Pulmonary artery endothelial cell (primary cell): ENCODE results near the gene KPNB1. TPM values are rescaled to one million over a fixed set of nuclear protein-coding genes. Genes with fewer than 3 reads are reported as not detected.

Experiments
- DNase-seq: peaks from one replicate; pipeline ENCODE4 v3.0.0-alpha.2; 2011; ENCODE audit warnings: low read depth, low spot score
- total RNA-seq: library from RNA; depleted of rRNA; stranded (reverse); fragments of >200 nt; gene quantifications from 2 replicates; pipeline ENCODE4 v1.2.3, GENCODE V29; 2014

KPNB1 gene
- total RNA-seq, 1 donor from 2014 or later = 352 TPM

DNA sequence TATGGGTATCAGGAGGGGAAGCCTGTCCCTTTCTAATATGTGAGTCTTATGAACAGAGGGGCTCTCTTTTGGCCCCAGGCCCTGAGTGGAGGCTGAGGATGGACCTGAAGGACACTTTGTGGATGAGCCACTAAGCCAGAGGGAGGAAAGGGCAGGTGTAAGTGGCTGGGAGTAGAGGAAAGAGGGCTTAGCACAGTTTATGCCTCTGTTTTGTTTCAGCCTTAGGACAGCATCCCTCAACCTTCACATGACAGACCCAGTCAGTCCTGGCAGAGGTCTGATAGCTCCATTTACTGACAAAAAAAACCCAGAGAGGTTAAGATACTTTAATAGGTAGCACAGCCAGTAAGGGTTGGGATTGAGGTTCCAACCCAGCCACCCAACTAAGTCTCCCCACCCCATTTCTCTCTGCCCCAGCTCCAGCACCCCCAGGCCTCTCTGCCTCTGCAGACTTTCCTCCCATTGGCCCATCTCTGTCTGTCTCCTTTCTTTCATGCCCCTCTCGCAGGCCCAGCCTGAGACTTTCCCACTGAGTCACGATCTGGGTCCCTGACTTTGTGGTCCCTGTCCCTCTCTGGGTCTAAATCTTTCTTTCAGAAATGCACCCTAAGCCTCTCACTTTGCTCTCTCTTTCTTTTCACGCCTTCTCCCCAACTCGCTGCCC is 78.6 kb downstream of the KPNB1 start:
- DNase-seq = no peak

DNA sequence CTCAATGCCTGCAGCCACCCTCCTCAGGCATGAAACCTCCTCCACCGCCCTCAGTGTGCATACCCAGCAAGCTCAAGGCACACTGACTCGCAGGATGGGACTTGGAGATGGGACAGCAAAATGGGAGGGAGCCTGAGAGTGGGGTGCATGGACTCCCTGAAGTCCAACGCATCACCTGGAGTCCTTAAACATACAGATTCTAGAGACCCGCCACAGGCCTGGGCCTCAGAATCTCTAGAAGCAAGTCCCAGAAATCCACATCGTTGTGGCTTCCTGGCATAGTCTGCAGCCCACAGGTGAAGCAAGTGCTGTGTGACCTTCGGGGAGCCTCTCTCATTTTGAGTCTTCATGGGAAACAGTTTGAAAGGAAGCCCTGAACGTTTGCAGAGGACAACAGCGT is 79.8 kb downstream of the KPNB1 start:
- no peak for DNase-seq

GRCh38 chr17:47730681-47731080 is 81.0 kb downstream of the KPNB1 start:
- DNase-seq = no peak

DNA sequence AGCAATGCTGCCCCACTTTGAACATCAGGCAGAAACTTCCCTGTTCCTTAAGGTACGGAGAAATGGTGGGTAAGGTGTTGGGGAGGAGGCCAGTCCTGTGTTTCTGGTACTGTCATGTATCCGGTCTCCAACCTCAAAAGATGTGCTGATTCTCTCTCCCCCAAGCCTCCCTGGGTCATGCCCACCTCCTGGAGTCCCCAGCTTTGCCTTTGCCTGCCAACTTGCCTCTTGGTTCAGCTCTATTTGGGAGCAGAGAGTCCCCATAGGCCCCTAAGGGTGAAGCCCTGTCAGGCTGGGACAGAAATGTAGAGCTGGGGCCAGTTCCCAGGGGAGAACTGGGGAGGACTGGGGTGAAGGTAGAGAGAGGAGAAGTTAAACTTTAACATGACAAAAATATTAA is 81.7 kb downstream of the KPNB1 start:
- DNase-seq = no peak

DNA sequence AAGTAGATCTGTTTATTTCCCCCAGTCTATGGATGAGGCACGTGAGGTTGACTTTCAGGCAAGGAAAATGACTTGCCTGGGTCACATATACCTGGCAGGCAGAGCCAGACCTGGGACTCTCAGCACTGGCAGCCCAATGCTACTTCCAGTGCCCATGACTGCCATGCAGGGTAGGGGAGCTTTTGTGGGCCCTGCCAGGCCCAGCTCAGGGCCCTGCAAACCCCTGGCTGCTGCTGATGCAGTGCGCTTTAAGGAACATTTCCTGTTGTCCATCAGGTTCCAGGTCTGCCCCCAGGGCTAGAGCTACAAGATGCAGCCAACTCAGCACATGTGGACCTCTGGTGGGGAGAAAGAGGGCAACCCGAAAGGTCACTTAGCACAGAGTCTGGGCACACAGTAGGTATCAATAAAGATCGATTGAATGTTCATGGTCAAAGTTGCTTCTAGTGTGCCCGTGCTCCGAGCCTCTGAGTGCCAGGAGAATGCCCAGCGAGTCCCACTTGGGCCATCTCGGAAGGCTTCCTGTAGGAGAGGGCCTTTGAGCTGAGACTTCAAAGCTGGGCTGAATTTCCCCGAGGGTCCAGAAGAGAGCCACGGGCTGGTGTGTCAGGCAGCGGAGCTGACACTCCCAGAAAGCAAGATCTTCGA is 82.8 kb downstream of the KPNB1 start:
- no peak for DNase-seq

GRCh38 chr17:47733047-47733673 is 83.4 kb downstream of the KPNB1 start, which contains the start of gene TBX21:
Gene TBX21 (plus strand): TSS chr17:47733236. CDS start chr17:47733455, 219 bp downstream.
- DNase-seq = no peak

DNA sequence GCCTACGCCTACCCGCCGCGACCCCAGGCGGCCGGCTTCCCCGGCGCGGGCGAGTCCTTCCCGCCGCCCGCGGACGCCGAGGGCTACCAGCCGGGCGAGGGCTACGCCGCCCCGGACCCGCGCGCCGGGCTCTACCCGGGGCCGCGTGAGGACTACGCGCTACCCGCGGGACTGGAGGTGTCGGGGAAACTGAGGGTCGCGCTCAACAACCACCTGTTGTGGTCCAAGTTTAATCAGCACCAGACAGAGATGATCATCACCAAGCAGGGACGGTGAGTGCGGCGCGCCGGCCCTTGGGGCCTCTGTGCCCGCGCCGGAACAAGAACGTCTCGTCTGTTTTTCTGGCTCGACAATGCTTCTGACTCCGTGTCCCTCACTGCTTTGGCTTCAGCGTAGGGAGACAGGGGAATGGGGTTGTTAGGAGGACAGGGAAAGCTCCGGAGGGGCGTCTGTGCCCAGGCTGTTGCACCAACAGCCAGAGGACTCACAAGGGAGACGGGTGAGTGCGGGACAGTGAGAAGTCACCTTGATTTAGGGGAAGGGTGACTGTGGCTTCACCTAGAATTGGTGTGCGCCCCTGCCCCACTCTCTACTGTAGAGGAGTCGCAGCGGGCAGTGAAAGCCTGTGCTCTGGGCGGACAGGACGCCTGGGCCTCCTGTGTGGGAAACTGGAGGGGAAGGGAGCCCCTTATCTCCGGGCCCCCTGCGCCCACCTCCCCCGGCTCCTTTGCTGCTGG is 84.1 kb downstream of the KPNB1 start:
- no peak for DNase-seq

GRCh38 chr17:47735139-47735464 is 85.4 kb downstream of the KPNB1 start:
- DNase-seq = no peak

Other genes with a start within 250 kb of the KPNB1 start
- 73.0 and 81.4 TPM in 2 replicates for gene NPEPPS, start 118.8 kb upstream of the KPNB1 start, total RNA-seq
- gene TBKBP1, start 44.2 kb downstream of the KPNB1 start, total RNA-seq = 8.2 and 10.4 TPM in 2 replicates
- gene TBX21, start 83.3 kb downstream of the KPNB1 start, total RNA-seq = not detected in 2 replicates
- 9.0 and 13.2 TPM in 2 replicates for gene OSBPL7, start 171.9 kb downstream of the KPNB1 start, total RNA-seq
- gene MRPL10, start 181.6 kb downstream of the KPNB1 start, total RNA-seq = 23.9 and 29.6 TPM in 2 replicates
- gene LRRC46, start 181.8 kb downstream of the KPNB1 start, total RNA-seq = not detected in 2 replicates
- gene SCRN2, start 191.4 kb downstream of the KPNB1 start, total RNA-seq = 28.8 and 46.4 TPM in 2 replicates
- gene SP6, start 201.2 kb downstream of the KPNB1 start, total RNA-seq = 0.92 and 1.3 TPM in 2 replicates
- 1.3 and 1.4 TPM in 2 replicates for gene SP2, start 246.3 kb downstream of the KPNB1 start, total RNA-seq